ENCODE measurements around the gene CDHR5. TPM values are rescaled to one million over a fixed set of nuclear protein-coding genes. Genes with fewer than 3 reads are reported as not detected.
"Not testable (repeated sequence)": the region's sequence is repeated elsewhere in the genome, so short reads cannot be mapped to it uniquely, and the experiment has no call there.

The CDHR5 gene
- not detected in 2 replicates for total RNA-seq (2014; rRNA removed; shearing (Covaris generic))

DNA sequence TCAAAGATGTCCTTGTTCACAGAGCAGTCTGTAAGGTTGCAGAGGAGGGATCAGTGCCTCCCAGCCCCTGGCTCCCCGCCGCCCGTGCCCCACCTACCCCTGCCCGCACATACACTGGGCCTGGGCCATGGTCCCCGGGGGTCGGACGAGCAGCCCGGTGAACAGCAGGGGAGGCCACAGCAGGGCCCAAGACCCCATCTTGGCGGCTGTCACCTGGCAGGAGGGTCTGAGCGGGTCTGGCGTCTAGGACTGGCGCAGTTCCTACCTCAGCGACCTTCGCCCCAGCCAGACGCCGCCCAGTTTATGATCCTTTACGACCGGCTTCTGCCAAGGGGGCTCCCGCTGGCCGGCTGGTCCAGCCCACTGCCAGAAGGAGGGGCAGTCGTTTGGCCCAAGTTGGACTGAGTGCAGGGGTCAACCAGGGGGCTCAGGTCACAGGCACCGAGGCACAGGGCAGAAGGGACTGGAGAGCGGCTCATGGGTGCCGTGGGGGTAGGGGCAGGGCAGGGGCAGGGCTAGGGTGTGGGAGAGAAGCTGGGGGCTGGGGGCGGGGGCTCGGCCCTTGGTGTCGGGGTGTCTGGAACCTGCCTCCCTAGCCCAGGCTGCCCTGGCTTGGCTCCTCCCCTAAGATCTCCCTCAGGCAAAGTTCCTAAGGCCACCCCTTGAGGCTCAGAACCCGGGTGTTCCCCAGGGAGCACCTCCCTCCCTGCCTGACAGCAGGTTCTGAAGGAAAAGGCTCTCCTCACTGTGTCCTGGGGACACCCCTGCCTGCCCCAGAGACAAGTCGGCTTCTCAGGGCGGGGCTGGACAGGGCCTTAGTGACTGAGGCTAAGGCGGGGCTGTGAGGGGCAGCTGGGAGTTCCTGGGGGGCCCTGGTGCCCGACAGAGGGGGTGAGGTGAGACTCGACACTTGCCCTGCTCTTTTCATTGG, at the start of gene CDHR5:
Gene CDHR5 (minus strand): TSS at position 251 of the 931 bp plus-strand sequence. CDS start 53 bp downstream, at position 198.
- no peak for DNase-seq (ENCODE audit: low spot score)

DNA sequence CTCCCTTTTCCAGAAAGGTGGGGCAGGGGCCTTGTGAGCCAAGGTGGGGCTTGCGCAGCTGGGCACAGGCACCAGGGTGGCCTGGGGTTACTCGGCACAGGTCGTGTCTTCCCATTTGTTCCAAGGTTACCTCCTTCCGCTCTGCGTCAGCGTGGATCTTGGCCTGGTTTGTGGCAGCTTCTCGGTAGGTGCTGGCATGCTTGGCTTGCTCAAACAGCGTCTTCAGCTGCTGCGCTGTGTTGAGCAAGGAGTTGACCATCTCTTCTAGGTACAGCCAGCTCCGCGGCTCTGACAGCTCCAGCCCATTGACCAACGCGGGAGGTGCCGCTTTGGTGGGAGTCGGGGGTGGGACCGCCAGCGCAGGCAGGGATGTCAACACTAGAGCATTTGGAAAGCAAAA, 49.7 kb upstream of the CDHR5 start:
- DNase-seq (ENCODE audit: low spot score): no peak

DNA sequence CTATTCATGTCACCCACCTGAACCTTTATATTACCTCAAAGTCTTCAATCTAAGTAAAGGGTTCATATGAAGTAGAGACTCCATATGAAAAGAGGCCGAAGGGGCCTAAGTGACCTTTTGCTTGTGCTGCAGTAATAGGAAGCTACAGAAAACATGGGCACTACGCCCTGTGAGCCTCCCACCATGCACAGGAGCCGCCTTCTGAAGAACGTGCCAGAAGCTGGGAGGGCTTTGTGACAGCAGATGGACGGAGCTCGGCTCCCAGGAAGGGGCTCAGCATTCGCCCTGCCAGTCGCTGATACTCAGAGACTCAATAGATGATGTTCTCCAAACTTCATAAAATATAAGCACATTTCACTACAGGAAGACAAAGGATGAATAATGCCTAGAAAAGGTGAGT, 49.1 kb upstream of the CDHR5 start:
- no peak for DNase-seq (ENCODE audit: low spot score)

- DNase-seq (ENCODE audit: low spot score): no peak
Observed at GRCh38 chr11:665704-666281, 41.0 kb upstream of the CDHR5 start.

- no peak for DNase-seq (ENCODE audit: low spot score)
Observed at GRCh38 chr11:665062-665703, 40.4 kb upstream of the CDHR5 start.

DNA sequence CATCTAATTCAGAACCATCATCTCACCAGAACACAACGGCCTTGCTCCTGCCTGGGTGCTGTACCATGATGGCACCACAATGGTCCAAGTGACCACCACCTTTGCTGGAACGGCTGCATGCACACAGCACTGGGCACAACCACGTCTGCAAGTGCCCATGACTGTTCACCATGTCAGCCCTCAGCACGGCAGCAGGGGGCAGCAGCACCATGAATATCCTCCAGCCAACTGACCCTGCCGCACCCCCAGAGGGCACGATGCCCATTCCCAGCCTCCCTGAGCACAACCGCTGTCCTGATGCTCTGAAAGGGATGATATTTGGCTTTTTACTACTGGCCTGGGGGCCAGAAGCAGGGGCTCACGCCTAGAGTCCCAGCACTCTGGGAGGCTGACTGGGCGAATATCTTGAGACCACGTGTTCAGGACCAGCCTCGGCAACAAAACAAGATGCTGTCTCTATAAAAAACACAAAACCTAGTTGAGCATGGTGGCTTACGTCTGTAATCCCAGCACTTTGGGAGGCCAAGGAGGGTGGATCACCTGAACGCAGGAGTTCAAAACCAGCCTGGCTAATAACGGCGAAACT, 38.0 kb upstream of the CDHR5 start:
- DNase-seq (ENCODE audit: low spot score): peak; percentile 30

DNA sequence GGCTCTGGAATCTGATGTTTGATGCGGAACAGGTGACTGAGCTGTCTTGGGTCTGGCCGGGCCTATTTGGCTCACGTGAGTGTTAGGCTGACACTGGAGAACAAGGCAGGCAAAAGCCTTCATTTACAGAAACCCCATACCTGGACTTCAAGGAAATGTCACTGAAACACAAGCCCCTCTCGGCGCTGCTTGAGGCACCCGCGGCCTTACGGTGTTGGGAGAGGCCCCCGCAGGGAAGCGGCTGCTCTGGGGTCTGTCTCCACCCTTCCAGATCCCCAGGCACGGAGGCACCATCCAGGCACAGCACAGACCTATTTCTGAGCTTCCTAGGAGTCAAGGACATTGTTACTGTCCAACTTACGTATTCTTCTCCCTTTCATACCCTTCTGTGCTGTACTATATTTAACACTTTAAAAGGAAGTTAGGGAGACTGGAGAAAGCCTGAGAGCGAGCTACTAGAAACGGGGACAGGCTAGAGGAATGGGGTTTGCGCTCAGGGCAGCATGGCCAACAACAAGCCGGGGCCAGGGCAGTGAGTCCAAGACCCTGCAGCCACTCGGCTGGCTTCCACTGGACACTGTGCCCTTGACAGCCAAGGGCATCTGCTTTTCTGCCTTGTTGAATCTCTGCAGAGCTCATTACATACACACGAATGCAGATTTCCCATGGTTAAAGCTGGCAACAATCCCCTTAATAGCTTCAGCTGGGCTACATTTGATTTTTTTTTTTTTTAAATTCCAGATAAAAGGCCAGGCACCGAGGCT, 36.1 kb upstream of the CDHR5 start:
- no peak for DNase-seq (ENCODE audit: low spot score)

DNA sequence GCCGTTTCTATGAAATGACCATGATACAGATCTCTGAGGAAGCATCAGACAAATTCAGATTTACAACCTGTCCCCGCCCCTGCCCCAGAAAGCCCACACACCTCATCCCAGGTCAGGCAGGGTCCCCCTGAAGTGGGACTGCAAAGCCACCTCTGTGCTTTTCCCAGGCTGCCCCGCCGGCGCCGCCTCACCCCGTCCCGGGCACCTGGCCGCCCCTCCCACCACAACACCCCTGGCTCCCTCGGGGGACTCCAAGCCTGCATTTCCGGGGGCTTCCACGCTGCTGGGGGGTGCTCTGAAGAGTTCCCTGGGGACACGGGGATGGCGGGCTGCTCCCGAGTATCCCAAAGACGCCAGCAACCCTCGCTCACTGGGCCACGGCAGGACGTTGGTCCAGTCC, 35.5 kb upstream of the CDHR5 start:
- DNase-seq (ENCODE audit: low spot score): no peak

GRCh38 chr11:659532-660085, 34.9 kb upstream of the CDHR5 start:
- no peak for DNase-seq (ENCODE audit: low spot score)

DNA sequence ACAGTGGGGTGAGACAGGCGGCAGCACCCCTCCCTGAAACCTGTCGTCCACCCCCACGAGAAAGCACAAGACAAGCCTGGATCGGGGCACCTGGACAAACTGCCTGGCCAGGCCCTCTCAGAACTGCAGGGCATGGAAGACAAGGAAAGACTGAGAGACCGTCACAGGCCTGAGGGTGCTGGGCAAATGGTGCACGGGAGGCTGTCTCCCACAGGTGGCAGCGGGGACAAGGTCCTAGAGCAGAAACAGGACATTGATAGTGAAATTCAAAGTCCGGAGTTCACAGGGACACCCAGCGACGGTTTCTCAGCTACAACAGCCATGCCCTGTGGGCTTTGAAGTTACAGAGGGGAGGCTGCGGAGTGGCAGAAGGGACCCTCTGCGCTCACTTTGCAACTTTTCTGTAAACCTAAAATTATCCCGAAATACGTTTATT, 33.0 kb upstream of the CDHR5 start:
- DNase-seq (ENCODE audit: low spot score): no peak

- DNase-seq (ENCODE audit: low spot score): no peak
Observed at GRCh38 chr11:656866-657265, 32.1 kb upstream of the CDHR5 start.

DNA sequence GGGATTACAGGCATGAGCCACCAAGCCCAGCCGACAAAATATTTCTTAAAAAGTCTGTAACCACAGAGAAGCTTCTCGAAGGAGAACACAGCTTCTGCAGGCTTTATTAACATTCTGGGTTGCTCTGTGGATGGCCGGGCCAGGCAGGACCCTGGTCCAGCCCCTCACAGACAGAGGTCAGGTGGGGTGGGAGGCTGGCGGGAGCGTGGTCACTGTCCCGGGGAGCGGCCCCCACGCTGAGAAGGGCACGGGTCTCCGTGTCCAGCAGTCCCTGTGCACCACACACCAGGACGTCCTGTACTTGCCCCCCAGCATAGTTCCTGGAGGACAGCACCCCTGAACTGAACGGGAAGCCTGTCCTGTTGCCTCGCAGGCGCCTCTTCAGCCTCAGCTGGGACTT, 31.7 kb upstream of the CDHR5 start:
- DNase-seq (ENCODE audit: low spot score): no peak

- no peak for DNase-seq (ENCODE audit: low spot score)
Observed at GRCh38 chr11:655036-655726, 30.4 kb upstream of the CDHR5 start.

DNA sequence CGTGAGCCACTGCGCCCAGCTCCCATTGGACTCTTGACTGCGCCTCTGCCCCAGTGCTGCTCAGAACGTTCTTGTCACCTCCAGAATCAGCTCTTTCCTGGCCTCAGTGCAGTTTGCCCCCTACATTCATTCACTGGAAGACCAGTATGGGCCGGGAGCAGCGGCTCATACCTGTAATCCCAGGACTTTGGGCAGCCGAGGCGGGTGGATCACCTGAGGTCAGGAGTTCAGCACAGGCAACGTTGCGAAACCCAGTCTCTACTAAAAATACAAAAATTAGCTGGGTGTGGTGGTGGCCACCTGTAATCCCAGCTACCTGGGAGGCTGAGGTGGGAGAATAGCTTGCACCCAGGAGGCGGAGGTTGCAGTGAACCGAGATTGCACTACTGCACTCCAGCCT, 29.7 kb upstream of the CDHR5 start:
- DNase-seq (ENCODE audit: low spot score): not testable (repeated sequence)

GRCh38 chr11:653837-654236, 29.1 kb upstream of the CDHR5 start:
- no peak for DNase-seq (ENCODE audit: low spot score)

- not testable (repeated sequence) for DNase-seq (ENCODE audit: low spot score)
Observed at GRCh38 chr11:653136-653535, 28.4 kb upstream of the CDHR5 start.

GRCh38 chr11:650482-650881, 25.7 kb upstream of the CDHR5 start:
- no peak for DNase-seq (ENCODE audit: low spot score)

DNA sequence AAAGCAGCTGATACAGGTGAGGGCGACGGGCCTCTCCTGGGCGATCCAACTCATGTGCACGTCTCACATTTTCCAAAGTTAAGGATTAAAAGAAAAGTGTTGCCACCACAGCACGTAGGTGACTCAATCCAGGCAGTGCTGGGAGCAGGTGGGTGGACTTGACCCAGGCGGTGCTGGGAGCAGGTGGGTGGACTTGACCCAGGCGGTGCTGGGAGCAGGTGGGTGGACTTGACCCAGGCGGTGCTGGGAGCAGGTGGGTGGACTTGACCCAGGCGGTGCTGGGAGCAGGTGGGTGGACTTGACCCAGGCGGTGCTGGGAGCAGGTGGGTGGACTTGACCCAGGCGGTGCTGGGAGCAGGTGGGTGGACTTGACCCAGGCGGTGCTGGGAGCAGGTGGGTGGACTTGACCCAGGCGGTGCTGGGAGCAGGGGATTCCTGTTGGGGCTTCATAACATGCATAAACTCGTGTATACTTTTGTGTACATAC, 23.0 kb upstream of the CDHR5 start:
- DNase-seq (ENCODE audit: low spot score): not testable (repeated sequence)

GRCh38 chr11:646214-646613, 21.5 kb upstream of the CDHR5 start:
- no peak for DNase-seq (ENCODE audit: low spot score)

DNA sequence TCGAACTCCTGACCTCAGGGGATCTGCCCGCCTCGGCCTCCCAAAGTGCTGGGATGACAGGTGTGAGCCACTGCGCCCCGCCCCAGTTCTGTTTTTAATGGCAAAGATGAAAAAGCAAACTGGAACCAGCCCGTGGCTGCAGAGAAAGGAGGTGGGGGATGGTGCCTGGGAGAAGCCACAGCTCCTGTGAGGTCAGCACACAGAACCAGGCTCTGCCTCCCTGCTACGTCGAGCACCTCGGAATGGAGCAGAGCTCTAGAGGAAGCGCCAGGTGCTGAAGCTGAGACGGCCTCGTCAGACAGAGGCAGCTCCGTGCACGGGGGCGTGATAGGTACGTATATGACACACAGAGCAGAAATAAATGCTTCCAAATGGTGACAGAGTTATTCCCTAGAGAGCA, 20.8 kb upstream of the CDHR5 start:
- no peak for DNase-seq (ENCODE audit: low spot score)
